AG20443 (cell line): ENCODE measurements around the gene C20orf202.

Source experiments
- DNase-seq: peaks from one replicate; pipeline ENCODE4 v3.0.0; 2012; ENCODE audit warnings: low spot score, mixed read lengths

The C20orf202 gene

GRCh38 chr20:1184638-1185315 lies 18.5 kb upstream of the C20orf202 start, which contains the start of gene TMEM74B:
Gene TMEM74B (minus strand): TSS chr20:1184981. CDS start chr20:1183801, 1,180 bp downstream.
- peak; percentile 33 for DNase-seq

DNA sequence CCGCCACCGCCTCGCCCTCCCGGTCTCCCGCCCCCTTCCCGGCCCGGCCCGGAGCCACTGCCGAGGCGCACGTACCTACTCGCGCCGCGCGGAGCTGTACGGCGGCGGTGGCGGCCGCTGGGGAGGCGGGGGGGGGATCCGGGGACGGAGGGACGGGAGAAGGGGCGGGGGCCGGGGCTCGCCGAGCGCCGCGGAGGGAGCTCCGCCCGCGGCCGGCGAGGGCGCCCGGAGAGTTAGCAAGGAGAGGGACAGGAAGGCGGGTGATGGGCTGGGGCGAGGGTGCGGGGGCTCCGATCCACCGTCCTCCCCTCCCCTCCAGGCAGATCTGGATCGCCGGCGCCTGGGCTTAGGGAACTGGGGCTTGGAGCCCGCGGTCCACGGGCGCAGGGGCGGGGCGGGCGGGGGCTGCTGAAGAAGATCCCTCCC lies 17.9 kb upstream of the C20orf202 start:
- peak; percentile 45 for DNase-seq

DNA sequence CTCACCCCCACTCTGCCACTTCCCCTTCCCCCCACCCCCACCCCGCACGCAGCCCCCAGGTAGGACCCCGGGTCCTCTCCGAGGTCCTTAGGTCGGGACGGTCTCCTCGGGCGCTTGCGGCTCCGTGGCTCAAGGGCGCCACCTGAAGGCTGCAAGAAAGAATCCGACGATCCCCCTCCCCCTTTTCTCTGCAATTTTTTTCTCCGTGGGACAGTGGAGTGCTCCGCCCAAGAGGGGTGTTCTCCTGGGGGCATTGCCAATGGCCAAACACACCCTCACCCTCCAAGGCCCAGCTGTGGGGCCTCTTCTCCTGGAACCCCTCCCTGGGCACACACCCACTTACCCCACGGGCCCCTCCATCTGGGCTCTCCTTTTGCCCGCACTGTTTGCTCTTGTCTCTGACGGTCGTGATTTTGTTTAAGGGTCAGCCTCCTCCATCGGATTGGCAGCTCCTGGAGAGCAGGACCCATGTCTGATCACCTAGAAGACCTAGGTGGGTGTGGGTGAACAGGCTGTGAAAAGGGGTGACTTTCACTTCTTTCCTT lies 17.4 kb upstream of the C20orf202 start:
- DNase-seq = peak; percentile 78

GRCh38 chr20:1186367-1186991 lies 16.8 kb upstream of the C20orf202 start:
- no peak for DNase-seq

DNA sequence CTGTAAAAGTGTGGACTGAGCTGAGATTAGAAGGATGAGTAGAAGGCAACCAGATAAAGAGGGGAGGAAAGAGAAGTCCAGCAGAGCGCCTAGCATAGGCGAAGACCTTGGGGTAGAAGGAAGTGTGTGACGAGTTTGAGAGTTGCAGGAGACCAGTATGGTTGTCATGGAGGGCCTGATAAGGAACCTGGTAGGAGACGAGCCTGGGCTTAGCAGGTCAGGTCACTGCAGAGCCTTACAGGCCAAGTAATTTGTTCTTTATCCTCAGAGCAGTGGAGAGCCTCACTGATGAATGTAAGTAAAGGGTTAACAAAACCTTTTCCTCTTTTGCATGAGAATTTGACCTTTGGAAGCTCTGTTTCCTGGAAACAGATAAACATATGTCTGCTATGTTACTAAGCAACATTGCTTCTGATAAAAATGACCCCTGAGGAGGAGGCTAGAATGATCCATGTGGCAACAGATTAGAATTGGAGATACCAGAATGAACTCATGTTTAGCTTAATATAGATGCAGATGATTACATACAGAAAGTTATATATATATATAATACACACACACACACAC lies 15.6 kb upstream of the C20orf202 start:
- DNase-seq = no peak

- no peak for DNase-seq
Measured at GRCh38 chr20:1188347-1188746, 14.9 kb upstream of the C20orf202 start.

- DNase-seq = no peak
Measured at GRCh38 chr20:1189827-1190226, 13.4 kb upstream of the C20orf202 start.

GRCh38 chr20:1190847-1191246 lies 12.4 kb upstream of the C20orf202 start:
- DNase-seq = no peak

GRCh38 chr20:1191299-1191698 lies 12.0 kb upstream of the C20orf202 start:
- no peak for DNase-seq

DNA sequence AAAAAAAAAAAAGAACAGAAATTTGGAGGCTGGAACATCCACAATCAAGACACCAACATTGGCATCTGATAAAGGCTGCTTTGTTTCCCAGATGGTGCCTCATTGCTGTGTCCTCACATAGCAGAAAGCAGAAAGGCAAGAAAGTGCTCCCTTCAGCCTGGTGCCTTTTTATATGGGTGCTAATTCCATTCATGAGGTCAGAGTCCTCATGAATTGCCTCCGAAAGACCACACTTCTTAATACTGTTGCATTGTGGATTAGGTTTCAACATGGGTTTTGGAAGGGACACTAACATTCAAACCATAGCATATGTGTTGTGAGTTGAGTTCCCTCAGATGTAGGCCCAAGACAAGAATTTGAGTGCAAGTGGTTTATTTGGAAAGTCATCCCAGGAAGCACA lies 8.0 kb upstream of the C20orf202 start:
- no peak for DNase-seq

DNA sequence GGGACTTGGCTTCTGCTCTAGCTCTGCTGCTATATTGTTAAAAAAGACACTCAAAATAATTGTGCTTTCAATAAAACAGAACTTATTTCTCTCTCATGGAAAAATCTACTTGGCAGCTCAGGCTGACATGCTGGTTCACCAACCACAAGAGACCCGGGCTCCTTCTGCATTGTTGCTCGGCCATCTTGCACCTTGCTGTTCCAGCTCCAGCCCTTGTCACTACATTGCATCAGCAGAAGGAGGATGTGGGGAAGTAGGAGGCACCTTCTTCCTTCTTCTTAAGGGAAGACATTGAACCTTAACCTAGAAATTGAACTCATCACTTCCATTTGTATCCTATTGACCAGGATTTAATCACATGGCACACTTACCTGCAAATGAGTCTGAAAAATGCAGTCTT lies 6.6 kb upstream of the C20orf202 start:
- no peak for DNase-seq

DNA sequence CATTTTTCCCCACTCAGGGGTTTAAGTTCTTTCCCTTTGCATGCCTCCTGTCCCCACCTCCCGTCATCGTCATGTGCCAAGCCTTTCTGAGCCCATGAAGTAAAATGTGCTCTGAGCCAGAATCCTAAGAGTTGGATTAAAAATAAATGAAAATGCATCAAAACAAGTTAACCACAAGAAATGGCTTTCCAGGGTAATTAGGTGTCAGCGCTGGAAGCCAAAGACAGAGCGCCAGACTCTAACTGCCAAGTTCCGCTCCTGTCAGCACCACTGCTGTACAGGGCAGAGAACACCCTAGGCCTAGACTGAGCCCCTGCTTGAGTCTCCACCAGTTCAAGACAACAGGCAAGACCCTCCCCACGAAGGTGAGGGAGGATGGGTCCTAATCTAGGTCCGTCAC lies 5.5 kb upstream of the C20orf202 start:
- no peak for DNase-seq

GRCh38 chr20:1198751-1199150 lies 4.5 kb upstream of the C20orf202 start:
- no peak for DNase-seq

GRCh38 chr20:1199212-1199873 lies 3.9 kb upstream of the C20orf202 start:
- no peak for DNase-seq

DNA sequence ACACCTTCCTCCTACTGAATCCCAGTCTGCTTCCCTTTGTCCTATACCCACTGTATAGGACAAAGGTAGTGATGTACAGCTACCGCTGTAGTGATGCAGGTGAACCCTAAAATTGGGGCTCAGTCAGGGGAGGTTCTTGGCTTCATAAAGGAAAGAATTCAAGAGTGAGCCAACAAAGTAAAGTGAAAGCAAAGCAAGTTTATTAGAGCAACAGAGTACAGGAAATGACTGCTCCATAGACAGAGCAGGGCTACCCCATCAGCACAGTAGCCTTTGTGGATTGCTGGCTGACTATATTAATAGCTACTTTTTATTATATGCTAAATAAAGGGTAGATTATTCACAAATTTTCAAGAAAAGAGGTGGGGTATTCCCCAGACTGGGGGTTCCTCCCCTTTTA lies 3.3 kb upstream of the C20orf202 start:
- no peak for DNase-seq

- no peak for DNase-seq
Measured at GRCh38 chr20:1203630-1204029, 376 bp downstream of the C20orf202 start.

GRCh38 chr20:1204113-1204512 lies 859 bp downstream of the C20orf202 start:
- no peak for DNase-seq

DNA sequence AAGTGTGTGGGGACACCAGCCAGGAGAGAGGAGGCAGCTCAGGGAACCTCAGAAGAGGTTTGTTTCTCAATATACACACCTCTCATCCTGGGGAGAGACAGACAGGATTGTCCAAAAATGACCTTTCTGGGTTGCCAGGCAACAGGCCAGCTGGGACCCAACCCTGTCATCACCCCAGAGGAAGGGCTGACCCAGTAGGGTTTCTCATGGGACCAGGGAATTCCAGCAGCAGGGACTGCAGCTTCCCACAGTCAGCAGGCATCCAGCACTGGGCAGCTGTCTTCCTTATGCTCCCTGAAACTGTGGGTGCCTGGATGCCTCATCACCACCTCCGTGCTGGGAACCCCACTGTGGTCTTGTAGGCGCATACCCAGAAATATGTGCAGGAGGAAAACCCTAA lies 1.3 kb downstream of the C20orf202 start:
- no peak for DNase-seq

DNA sequence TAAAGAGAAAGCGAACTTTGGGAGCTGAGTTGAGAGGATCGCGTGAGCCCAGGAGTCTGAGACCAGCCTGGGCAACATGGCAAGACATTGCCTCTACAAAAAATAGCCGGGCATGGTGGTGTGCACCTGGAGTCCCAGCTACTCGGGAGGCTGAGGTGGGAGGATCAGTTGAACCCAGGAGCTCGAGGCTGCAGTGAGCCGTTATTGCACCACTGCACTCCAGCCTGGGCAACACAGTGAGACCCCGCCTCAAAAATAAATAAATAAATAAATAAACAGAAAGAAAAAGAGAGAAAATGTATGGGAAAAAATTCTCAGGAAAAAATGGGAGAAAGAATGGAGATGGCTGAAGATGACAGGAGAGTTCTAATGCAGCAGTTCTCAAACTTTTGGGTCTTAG lies 2.5 kb downstream of the C20orf202 start:
- DNase-seq = no peak

GRCh38 chr20:1206366-1207148 lies 3.3 kb downstream of the C20orf202 start:
- peak; percentile 12 for DNase-seq

- peak; percentile 2 for DNase-seq
Measured at GRCh38 chr20:1207293-1207878, 4.1 kb downstream of the C20orf202 start.
